IgD-negative memory B cell (primary cell): ENCODE measurements around the gene ZNF687. TPM values are rescaled to one million over a fixed set of nuclear protein-coding genes. Genes with fewer than 3 reads are reported as not detected.

Experiments used
- polyA plus RNA-seq: library from polyadenylated mRNA; unstranded; fragments of 300-500 nt; fragmentation: Illumina TruSeq; gene quantifications from one replicate; pipeline ENCODE4 v1.2.3, GENCODE V29; 2021

Gene ZNF687
- polyA plus RNA-seq, 1 donor from 2014 or later, result 3.0 TPM

Other genes starting within 250 kb of the ZNF687 start
- gene BNIPL, start 245.7 kb upstream of the ZNF687 start, polyA plus RNA-seq, result 0.13 TPM
- gene C1orf56, start 234.5 kb upstream of the ZNF687 start, polyA plus RNA-seq, result 4.5 TPM
- 86.2 TPM for gene CDC42SE1, start 222.7 kb upstream of the ZNF687 start, polyA plus RNA-seq
- 1.5 TPM for gene MLLT11, start 221.9 kb upstream of the ZNF687 start, polyA plus RNA-seq
- 5.5 TPM for gene GABPB2, start 211.5 kb upstream of the ZNF687 start, polyA plus RNA-seq
- not detected for gene SEMA6C, start 135.7 kb upstream of the ZNF687 start, polyA plus RNA-seq
- 16.1 TPM for gene TNFAIP8L2, start 125.7 kb upstream of the ZNF687 start, polyA plus RNA-seq
- gene LYSMD1, start 116.4 kb upstream of the ZNF687 start, polyA plus RNA-seq, result 0.69 TPM
- 70.1 TPM for gene SCNM1, start 116.2 kb upstream of the ZNF687 start, polyA plus RNA-seq
- 1.0 TPM for gene TMOD4, start 106.3 kb upstream of the ZNF687 start, polyA plus RNA-seq
- 81.0 TPM for gene VPS72, start 92.1 kb upstream of the ZNF687 start, polyA plus RNA-seq
- 20.3 TPM for gene PIP5K1A, start 83.7 kb upstream of the ZNF687 start, polyA plus RNA-seq
- 252 TPM for gene PSMD4, start 27.6 kb upstream of the ZNF687 start, polyA plus RNA-seq
- 67.9 TPM for gene PI4KB, start 45.1 kb downstream of the ZNF687 start, polyA plus RNA-seq
- 106 TPM for gene RFX5, start 65.0 kb downstream of the ZNF687 start, polyA plus RNA-seq
- not detected for gene SELENBP1, start 90.4 kb downstream of the ZNF687 start, polyA plus RNA-seq
- gene PSMB4, start 117.3 kb downstream of the ZNF687 start, polyA plus RNA-seq, result 69.1 TPM
- gene POGZ, start 177.2 kb downstream of the ZNF687 start, polyA plus RNA-seq, result 9.4 TPM
- gene CGN, start 229.1 kb downstream of the ZNF687 start, polyA plus RNA-seq, result not detected